DMS114 treated with DMSO at 0.1 percent for 48 hours (cell line): ENCODE data around the gene PRODH.
"Not testable (repeated sequence)": the region's sequence is repeated elsewhere in the genome, so short reads cannot be mapped to it uniquely, and the experiment has no call there.

ENCODE experiments used
- DNase-seq: peaks from one replicate; lab custom pipeline; 2025; ENCODE audit not compliant: unreplicated experiment; lab: John Stamatoyannopoulos, UW

The PRODH gene

DNA sequence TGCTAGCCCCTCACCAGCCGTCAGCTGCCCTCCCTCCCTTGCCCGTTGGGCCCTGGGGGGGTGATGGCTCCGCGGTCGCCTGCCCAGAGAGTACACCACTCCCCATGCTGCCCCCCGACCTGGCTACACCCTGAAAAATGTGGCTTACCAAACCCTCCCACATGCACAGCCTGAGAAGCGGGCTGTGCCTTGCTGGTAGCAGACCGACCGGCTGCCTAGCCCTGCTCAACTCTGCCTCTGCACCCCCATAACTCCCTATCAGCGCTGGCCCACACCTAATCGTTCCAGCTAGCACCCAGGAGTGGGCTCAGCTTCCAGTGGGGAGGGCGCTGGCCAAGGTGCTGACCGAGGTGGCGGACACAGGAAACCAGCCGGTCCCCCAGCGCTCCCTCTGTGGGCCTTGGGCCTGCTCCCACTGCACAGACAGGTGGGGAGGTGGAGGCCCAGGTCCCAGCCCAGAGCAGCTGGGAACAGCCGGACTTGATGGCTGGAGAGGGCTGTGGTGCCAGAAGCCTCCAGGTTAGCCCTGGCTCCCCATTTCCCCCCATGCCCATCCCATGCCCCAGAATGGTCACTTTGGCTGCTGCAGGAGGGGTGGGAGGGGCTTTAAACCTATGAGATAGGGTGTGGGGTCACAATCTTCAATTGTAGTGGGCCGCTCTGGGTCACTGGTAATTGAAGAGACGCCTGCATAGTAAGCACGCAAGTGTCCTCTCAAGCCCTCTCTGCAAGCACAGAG lies 32.1 kb upstream of the PRODH start:
- no peak for DNase-seq

DNA sequence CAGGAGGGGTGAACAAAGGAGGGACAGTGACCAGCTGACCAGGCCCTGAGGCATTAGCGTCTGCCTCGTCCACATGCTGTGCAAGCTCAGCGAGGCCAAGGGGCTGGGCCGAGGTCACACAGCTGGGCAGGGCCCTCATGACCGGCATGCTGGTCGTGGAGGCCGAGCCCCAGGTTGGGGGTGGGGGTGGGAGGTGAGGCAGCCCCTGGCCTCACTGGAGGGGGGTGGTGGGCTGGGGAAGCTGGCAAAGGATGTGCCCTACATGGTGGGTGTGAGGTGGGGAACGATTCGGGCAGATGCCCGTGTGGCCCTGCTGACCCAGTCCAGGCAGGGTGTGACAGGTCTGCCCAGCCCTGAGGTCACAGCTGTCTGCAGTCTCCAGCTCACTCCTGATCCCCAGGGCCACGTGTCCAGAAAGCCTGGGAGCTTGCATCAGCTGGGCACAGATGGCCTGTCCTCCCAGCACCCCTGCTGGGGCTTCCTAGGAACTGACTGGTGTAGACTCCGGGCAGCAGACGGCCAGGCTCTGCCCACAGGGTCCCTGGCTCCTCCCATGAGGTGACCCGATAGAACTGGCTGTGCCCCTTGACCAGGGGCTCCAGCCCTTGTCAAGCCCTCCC lies 31.4 kb upstream of the PRODH start:
- DNase-seq: not testable (repeated sequence)

- no peak for DNase-seq
These were observed 30.7 kb upstream of the PRODH start for GRCh38 chr22:18966748-18967147.

DNA sequence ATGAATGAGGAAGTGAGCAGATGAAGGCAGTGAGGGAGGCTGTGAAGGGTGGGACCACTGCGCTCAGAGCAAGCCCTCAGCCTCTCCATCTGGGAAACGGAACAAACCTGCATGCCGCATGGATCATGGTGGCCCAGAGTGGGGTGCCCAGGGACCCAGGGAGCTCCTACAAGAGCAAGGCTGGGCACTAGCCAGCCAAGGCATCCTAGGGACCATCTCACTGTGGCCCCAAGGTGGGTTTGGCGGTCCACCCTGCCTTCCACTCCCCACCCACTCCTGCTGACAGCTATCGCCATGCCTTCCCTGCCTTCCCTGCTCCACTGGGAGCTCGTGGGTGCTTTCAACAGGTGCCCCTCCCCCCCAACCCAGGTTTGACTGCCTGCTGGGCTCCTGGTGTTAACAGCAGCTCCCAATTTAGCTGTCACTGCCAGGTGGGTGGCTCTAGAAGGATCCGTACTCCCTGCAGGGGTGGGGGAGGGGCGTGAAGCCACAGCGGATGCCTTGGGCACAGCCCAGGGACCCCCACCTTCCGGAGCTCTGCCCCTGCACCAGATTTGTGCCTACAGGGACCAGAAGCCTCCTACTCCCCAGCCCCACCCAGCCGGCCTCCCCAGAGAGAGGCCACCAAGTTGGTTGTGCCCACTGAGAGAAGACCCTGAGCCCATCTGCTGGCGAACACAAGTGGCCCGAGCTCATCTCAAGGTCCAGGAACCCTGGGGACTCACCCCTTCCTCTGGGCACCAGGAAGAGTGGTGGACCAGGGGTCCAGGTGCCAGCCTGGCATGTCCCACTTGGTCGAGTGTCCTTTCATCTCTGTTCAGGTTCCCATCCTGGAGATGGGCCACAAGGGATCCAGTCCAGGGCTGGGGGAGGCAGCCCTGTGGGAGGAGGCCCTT lies 29.7 kb upstream of the PRODH start:
- no peak for DNase-seq

DNA sequence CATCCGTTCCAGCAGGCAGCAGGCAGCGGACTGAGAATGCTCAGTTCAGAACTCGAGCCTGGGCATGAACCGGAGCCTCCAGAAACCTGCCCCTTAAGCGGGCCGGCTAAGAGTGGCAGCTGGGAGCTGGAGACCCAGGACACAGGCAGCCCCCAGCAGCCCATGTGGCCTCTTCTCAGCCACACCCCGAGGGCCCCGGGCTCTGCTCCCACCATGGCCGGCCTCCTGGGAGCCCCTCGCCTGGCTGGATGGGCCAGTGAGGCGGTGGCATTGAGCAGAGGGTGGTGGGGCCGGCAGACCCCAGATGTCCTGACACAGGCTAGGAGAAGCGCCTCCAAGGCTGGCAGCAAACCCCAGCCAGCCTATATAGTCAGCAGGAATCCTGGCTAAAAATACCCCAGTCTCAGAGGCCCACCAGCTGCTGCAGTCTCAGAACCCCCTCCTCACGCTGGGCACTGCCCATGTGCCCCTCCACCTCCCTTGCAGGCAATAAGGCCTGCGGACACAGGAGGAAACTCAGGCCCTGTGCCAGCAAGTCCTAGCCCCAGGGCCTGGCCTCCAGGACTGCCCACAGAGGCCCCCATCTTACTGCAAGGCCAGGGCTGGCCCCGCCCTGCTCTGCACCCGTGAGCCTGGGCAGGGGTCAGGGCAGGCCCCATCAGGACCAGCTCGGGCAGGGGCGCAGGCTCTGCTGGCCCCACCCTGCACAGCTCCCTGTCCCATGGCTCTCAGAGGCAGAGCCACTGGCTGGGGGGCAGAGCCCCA lies 28.6 kb upstream of the PRODH start:
- not testable (repeated sequence) for DNase-seq

- DNase-seq: not testable (repeated sequence)
These were observed 28.0 kb upstream of the PRODH start for GRCh38 chr22:18964051-18964450.

- no peak for DNase-seq
These were observed 26.2 kb upstream of the PRODH start for GRCh38 chr22:18962308-18962635.

- not testable (repeated sequence) for DNase-seq
These were observed 25.7 kb upstream of the PRODH start for GRCh38 chr22:18961632-18962307.

- not testable (repeated sequence) for DNase-seq
These were observed 25.1 kb upstream of the PRODH start for GRCh38 chr22:18961201-18961600.

DNA sequence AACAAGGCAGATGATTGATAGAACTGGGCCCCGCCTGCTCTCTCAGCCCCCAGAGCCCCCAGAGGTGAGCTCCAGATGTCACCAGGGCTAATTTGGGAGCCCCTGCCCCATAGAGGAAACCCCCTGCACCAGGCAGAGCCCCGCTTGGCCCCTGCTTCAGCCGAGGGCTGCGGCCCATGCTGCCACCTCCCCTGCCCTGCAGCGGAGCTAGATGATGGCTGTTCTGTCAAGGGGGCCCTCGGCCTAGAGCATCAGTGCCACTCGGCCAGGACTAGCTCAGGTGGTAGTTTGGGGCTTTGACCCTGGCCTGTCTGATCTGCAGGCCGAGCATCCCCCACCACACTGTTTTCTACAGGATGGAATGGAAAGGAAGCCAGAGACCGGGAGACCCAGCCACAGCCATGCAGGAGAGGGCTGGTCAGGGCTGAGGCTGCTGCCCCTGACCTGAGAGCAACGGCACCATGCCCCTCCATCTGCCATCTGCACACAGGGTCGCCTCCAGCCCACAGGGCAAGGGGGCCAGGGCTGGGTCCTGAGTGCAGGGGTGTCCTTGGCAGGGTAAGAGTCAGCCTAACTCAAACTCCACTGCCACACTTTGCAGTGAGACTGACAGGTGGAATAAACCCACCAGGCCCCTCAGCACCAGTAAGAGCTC lies 24.2 kb upstream of the PRODH start:
- not testable (repeated sequence) for DNase-seq

GRCh38 chr22:18959741-18960140 lies 23.6 kb upstream of the PRODH start:
- not testable (repeated sequence) for DNase-seq

- DNase-seq: not testable (repeated sequence)
These were observed 23.2 kb upstream of the PRODH start for GRCh38 chr22:18959266-18959665.

DNA sequence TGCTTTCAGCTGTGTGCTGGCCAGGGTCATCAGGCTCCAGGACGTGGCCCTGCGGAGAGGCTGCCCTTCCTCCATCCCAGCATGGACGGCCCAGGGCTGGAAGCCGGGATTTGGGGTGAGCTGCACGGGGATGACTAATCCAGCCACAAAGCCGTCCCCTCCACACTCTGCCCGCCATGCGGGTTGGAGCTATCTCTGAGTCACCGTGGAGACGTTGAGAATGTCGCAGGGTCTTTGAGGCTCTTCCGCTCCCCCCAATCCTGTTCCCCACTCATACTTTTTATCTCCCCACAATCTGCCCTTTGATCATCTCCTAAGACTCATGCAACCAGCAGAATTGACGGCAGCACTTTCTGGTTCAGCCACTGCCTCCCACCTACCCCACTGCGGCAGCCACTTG lies 22.6 kb upstream of the PRODH start:
- DNase-seq: not testable (repeated sequence)

DNA sequence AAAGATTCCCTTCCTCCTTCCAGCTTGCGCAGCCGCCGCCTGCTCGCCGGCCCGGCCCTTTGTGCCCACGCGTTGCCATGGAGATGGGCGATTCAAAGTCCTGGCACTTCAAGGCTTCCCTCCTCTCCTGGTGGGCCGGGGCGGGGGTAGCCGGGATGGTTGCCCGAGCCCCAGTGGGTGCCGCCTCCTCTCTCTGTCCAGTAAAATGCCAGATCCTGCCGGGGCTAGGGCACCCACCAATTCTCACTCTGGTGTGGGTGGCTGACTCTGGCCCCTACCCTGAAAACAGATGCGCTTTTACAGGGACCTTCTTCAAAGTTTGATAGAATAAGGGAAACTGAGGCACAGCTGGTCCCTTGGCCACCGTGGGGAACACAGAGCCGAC lies 22.2 kb upstream of the PRODH start:
- DNase-seq: not testable (repeated sequence)

- DNase-seq: not testable (repeated sequence)
These were observed 21.7 kb upstream of the PRODH start for GRCh38 chr22:18957621-18958320.

- not testable (repeated sequence) for DNase-seq
These were observed 20.9 kb upstream of the PRODH start for GRCh38 chr22:18956956-18957355.

DNA sequence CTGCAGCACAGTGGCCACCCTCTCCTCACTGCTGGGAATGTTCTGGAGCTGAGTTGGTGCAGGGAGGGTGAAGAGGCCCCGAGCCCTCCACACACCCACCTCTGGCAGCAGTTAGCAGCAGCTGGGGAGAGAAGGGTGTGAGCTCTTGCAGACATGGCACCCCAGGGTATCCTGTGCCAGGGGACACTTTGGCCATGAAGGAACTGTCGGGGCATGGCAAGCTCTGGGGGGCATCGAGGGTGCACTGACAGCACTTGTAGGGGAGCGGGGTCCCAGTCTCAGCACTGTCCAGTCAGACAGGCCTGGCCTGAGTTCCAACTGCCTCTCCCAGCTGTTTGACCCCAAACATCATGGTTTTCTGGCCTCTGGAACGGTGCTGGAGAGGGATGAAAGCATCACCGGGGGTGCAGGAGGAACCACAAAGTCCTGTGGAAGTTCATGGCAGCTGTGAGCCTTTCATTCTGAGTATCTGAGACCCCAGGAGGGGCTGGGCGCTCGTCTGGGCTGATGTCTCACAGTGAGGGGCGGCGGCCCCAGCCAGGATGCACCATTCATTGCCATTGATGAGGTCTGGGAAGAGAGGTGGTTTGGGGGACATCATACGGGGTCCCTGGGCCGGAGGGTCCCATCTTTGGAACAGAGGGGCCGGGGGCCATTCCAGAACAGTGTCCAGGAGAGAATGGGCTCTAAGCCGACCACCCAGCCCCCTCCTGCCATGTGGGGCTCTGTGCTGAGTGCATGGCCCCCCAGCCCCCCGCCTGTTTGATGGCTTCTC lies 20.2 kb upstream of the PRODH start:
- DNase-seq: not testable (repeated sequence)

DNA sequence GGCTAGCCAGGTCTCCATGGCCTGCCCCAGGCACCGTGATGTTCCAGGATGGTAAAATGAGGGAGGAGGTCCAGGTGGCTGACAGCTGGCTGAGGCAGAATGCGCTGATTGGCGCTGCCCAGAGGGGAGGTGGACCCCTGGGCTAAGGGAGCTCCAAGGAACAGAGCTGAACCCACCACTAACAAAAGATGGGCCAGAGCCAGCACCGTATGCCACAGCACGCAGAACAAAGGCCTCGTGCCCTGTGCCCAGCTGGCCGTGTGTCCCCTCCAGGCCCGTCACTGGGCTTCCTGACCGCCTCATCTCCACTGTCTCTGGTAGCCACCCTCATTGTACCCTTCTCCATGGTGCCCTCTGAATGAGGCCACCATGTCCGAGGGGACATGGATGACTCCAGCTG lies 19.6 kb upstream of the PRODH start:
- no peak for DNase-seq
